Sigmoid colon (tissue), 7 donors: ENCODE measurements around the gene NFX1. TPM values are rescaled to one million over a fixed set of nuclear protein-coding genes. Genes with fewer than 3 reads are reported as not detected.

ENCODE experiments used
- DNase-seq: peaks from one replicate; pipeline ENCODE4 v3.0.0-alpha.2; 2019
- H3K27ac ChIP-seq, 4 donors: fragments of 200-600 bp; sonication (generic); one replicate each; pipeline ENCODE4 v1.5.1; 2016 to 2019; ENCODE audit warnings: mild to moderate bottlenecking in 1 of 4
- H3K27me3 ChIP-seq, 3 donors: fragments of 200-600 bp; sonication (generic); one replicate each; pipeline ENCODE4 v1.5.1; 2019; ENCODE audit warnings: mild to moderate bottlenecking in 1 of 3
- H3K36me3 ChIP-seq, 4 donors: fragments of 200-600 bp; sonication (generic); one replicate each; pipeline ENCODE4 v1.5.1; 2016 to 2019
- H3K4me1 ChIP-seq, 4 donors: fragments of 200-600 bp; sonication (generic); one replicate each; pipeline ENCODE4 v1.5.1; 2017 to 2019
- H3K4me3 ChIP-seq, 4 donors: fragments of 200-600 bp; sonication (generic); one replicate each; pipeline ENCODE4 v1.5.1; 2017 to 2019; ENCODE audit warnings: mild to moderate bottlenecking in 2 of 4, moderate library complexity in 1 of 4
- H3K9me3 ChIP-seq, 4 donors: fragments of 200-600 bp in 3 of 4; sonication (generic) in 3 of 4; one replicate each; pipeline versions ENCODE4 v1.5.1 to v1.6.1; 2013 to 2019
- CTCF ChIP-seq, 4 experiments: fragments of 450-650 bp in 3 of 4; fragments of 200-600 bp in 1 of 4; IDR thresholded peaks; one replicate each; pipeline ENCODE4 v1.5.1; 2016 to 2019; ENCODE audit warnings: antibody characterized with exemption in 4 of 4, mild to moderate bottlenecking in 3 of 4, moderate library complexity in 2 of 4
- EP300 ChIP-seq, 4 donors: sonication (generic); formaldehyde crosslinking; IDR thresholded peaks; one replicate each; pipeline ENCODE4 v1.6.1; 2017; ENCODE audit warnings: antibody characterized with exemption in 4 of 4
- POLR2A ChIP-seq, 2 donors: fragments of 450-650 bp; IDR thresholded peaks; one replicate each; pipeline ENCODE4 v1.6.1; 2016; ENCODE audit warnings: antibody characterized with exemption in 2 of 2, mild to moderate bottlenecking in 2 of 2, moderate library complexity in 2 of 2
- POLR2AphosphoS5 ChIP-seq, 4 donors: sonication (generic); formaldehyde crosslinking; IDR thresholded peaks; one replicate each; pipeline ENCODE4 v1.6.1; 2017; ENCODE audit warnings: antibody characterized with exemption in 4 of 4
- WGBS, 2 donors: extraction: QIAGEN DNeasy Blood & Tissue Kit; methylation state at CpG; one replicate each; pipeline ENCODE4 v1.1.7; 2013; 5-methylcytosine and 5-hydroxymethylcytosine counted together
- intact Hi-C: fragments of 100-400 bp; cut with DNase I; formaldehyde crosslinking; loops from one replicate; pipeline ENCODE4 v1.15.1; 2023
- polyA plus RNA-seq, 3 donors: library from polyadenylated mRNA; stranded (reverse); fragments of 200-250 nt; gene quantifications; one replicate each; pipeline ENCODE4 v1.2.3, GENCODE V29; 2013
- total RNA-seq, 4 donors: library from RNA; depleted of rRNA; stranded (reverse); fragments of >200 nt; gene quantifications; one replicate each; pipeline ENCODE4 v1.1.0, GENCODE V29; 2016
- donor health status: healthy with polysubstance abuse.
- donor health status: Bipolar disorder and iron deficiency.
- donor health status: healthy.

NFX1 gene
- total and polyA plus RNA-seq, 7 donors, result 15.7 to 40.7 (median 34.3) TPM

DNA sequence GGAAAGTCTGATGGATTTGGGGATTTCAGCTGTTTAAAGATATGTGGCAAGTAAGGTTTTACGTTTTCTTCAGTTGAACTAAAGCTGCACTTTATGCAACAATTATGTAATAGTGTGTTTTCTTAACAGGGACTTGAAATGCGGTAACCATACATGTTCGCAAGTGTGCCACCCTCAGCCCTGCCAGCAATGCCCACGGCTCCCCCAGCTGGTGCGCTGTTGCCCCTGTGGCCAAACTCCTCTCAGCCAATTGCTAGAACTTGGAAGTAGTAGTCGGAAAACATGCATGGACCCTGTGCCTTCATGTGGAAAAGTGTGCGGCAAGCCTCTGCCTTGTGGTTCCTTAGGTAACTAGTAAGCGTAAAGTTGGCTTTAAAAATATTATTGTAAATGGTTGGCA, 28.5 kb downstream of the NFX1 start:
- intact Hi-C loops, result no loop called here
- 93 to 95% methylated on average over 8 of the region's 8 CpGs for WGBS, 2 donors
- H3K9me3 ChIP-seq, result no peaks in the 10 kb centered on the region
- peaks cover 0 to 37% (median 20%) of the 10 kb centered on the region in 4 donors for H3K4me1 ChIP-seq
- no peaks in the 10 kb centered on the region for H3K27me3 ChIP-seq
- H3K4me3 ChIP-seq, result no peak overlapping the region
- H3K36me3 ChIP-seq, result peaks cover 32 to 85% (median 39%) of the 10 kb centered on the region in 4 donors
- peak overlapping the region in 3 of 4 donors; percentile 9 to 83 (median 75) for H3K27ac ChIP-seq
- TF ChIP-seq EP300 (IDR thresholded peaks at IDR 0.05) (no peak), CTCF (IDR thresholded peaks at IDR 0.05) (no peak), POLR2A (IDR thresholded peaks at IDR 0.05) (no peak), POLR2AphosphoS5 (IDR thresholded peaks at IDR 0.05) (no peak)
- no peak for DNase-seq

GRCh38 chr9:33320230-33320567, 29.9 kb downstream of the NFX1 start:
- TF ChIP-seq CTCF (IDR thresholded peaks at IDR 0.05), result no peak
- TF ChIP-seq POLR2A (IDR thresholded peaks at IDR 0.05), result no peak
- TF ChIP-seq EP300 (IDR thresholded peaks at IDR 0.05), result no peak
- TF ChIP-seq POLR2AphosphoS5 (IDR thresholded peaks at IDR 0.05), result no peak
- H3K27ac ChIP-seq, result peak overlapping the region; percentile 55 to 83 (median 75)
- no peak overlapping the region for H3K4me3 ChIP-seq
- H3K9me3 ChIP-seq, result no peaks in the 10 kb centered on the region
- intact Hi-C loops, result no loop called here
- H3K27me3 ChIP-seq, result no peaks in the 10 kb centered on the region
- H3K4me1 ChIP-seq, result peaks cover 0 to 37% (median 20%) of the 10 kb centered on the region in 4 donors
- 82 to 95% methylated on average over 1 of the region's 1 CpG for WGBS, 2 donors
- H3K36me3 ChIP-seq, result peaks cover 24 to 82% (median 34%) of the 10 kb centered on the region in 4 donors
- DNase-seq, result no peak

- no peak for DNase-seq
- Histone ChIP-seq H3K36me3 (peaks cover 24 to 82% (median 34%) of the 10 kb centered on the region in 4 donors), H3K27me3 (no peaks in the 10 kb centered on the region), H3K27ac (peak overlapping the region; percentile 55 to 83 (median 75)), H3K4me3 (no peak overlapping the region), H3K9me3 (no peaks in the 10 kb centered on the region), H3K4me1 (peaks cover 0 to 37% (median 20%) of the 10 kb centered on the region in 4 donors)
- intact Hi-C loops, result no loop called here
- WGBS, 2 donors, result 82 to 89% methylated on average over 2 of the region's 2 CpGs
- TF ChIP-seq POLR2AphosphoS5 (IDR thresholded peaks at IDR 0.05) (peak in 2 of 4 donors; percentile 50 to 58), CTCF (IDR thresholded peaks at IDR 0.05) (no peak), EP300 (IDR thresholded peaks at IDR 0.05) (no peak), POLR2A (IDR thresholded peaks at IDR 0.05) (no peak)
Observed at GRCh38 chr9:33320568-33321261, 30.4 kb downstream of the NFX1 start.

DNA sequence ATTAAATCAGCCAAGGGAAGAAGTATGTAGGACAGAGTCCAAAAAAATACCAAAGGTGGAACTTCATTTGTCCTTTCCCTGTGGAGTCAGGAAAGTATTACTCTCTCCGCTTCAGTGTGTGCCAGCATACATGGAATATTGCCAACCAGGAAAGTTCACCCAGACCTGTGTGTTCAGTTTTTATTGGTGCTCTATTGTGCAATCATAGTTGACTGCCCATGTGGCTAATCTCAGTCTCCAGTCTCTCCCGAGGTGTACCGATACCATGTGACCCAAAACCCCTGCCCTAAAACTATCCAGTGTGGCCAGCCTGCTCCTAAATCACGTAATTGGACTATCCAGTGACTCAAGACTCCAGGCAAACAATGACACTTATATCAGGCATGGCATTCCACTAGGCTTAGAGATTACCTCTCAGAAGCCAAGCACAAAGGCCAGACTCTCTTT, 38.8 kb downstream of the NFX1 start:
- H3K4me1 ChIP-seq, result peaks cover 0 to 34% (median 27%) of the 10 kb centered on the region in 4 donors
- H3K36me3 ChIP-seq, result peaks cover 0 to 47% (median 9%) of the 10 kb centered on the region in 4 donors
- TF ChIP-seq POLR2AphosphoS5 (IDR thresholded peaks at IDR 0.05) (peak; percentile 85 to 93 (median 90)), CTCF (IDR thresholded peaks at IDR 0.05) (no peak), POLR2A (IDR thresholded peaks at IDR 0.05) (no peak), EP300 (IDR thresholded peaks at IDR 0.05) (peak; percentile 60 to 91 (median 86))
- no peaks in the 10 kb centered on the region for H3K9me3 ChIP-seq
- WGBS, 2 donors, result 14 to 70% methylated on average over 4 of the region's 4 CpGs
- peak; percentile 91 for DNase-seq
- intact Hi-C loops, result loop anchor here (1.0 kb wide), 1 partner anchor 39 kb away; the partner anchor contains the start of gene NFX1
- no peak overlapping the region for H3K4me3 ChIP-seq
- no peaks in the 10 kb centered on the region for H3K27me3 ChIP-seq
- H3K27ac ChIP-seq, result peak overlapping the region; percentile 66 to 86 (median 80)
